ENCODE data around the gene GDF7.

DNA sequence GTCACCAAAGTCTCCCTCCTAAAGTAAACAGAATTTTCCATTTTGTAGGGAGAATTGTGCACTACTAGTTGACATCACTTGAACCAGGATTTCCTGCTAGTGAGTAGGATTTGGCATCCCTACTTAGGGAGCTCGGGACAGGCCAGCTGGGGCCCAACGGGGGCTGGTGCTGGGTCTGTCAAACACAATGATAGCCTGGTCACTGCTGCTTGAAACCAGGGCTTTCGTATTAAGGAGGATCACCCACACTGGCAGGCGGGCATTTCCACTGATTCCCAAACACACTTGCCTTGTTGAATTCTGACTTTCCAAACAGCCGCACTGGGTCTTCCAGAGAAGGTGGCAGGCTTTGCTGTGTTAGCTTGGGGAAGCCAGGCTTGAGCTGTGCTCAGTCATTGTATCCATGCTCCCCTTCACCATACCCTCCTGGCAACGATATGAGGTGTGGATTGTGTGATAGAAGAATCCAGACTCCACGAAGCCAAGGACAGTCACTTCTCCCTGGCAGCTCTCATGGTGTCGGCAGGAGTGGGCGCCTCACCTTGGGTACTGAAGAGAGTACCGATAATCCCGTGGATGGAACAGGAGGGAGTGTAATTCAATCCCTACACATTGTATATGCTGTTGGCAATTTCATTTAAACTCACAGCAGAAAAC, 7.5 kb downstream of the GDF7 start:
- TF ChIP-seq TAF1 (IDR thresholded peaks at IDR 0.05; ENCODE audit: borderline replicate concordance, low read depth, low read length) (no peak), POLR2AphosphoS5 (IDR thresholded peaks at IDR 0.05; ENCODE audit: low read depth, low read length) (no peak)
